BLaER1 treated with 17β-estradiol and CSF1 and Interleukin-3, amounts not matched to agents 10 nM and 100 nM (cell line): Measurements from ENCODE around the gene ABCA6.
A peak's percentile ranks its signal among the peaks of the same experiment; 100 is the strongest.

Experiments used
- H3K27ac ChIP-seq, 11 experiments: shearing (Covaris generic); formaldehyde crosslinking; 2 replicates each; pipeline ENCODE4 v1.8.1; 2022
- H3K27me3 ChIP-seq, 11 experiments: shearing (Covaris generic); formaldehyde crosslinking; 2 replicates each; pipeline ENCODE4 v1.8.1; 2022
- H3K36me3 ChIP-seq, 11 experiments: shearing (Covaris generic); formaldehyde crosslinking; 2 replicates each; pipeline ENCODE4 v1.8.1; 2022
- H3K4me1 ChIP-seq, 10 experiments: shearing (Covaris generic); formaldehyde crosslinking; 2 replicates each; pipeline ENCODE4 v1.8.1; 2022
- H3K4me2 ChIP-seq, 11 experiments: shearing (Covaris generic); formaldehyde crosslinking; 2 replicates each; pipeline ENCODE4 v1.8.1; 2022
- H3K4me3 ChIP-seq, 10 experiments: shearing (Covaris generic); formaldehyde crosslinking; 2 replicates each; pipeline ENCODE4 v1.8.1; 2022
- H3K9ac ChIP-seq, 11 experiments: shearing (Covaris generic); formaldehyde crosslinking; 2 replicates each; pipeline ENCODE4 v1.8.1; 2022
- H3K9me3 ChIP-seq, 11 experiments: shearing (Covaris generic); formaldehyde crosslinking; replicated peaks in 1 of 11; 2 replicates each; pipeline ENCODE4 v1.8.1; 2022
- H4K20me1 ChIP-seq, 11 experiments: shearing (Covaris generic); formaldehyde crosslinking; 2 replicates each; pipeline ENCODE4 v1.8.1; 2022
- Cebpa-rat ChIP-seq, 11 experiments: shearing (Covaris generic); IDR thresholded peaks; 2 replicates each; pipeline ENCODE4 v1.8.1; 2022

Gene ABCA6, protein sequence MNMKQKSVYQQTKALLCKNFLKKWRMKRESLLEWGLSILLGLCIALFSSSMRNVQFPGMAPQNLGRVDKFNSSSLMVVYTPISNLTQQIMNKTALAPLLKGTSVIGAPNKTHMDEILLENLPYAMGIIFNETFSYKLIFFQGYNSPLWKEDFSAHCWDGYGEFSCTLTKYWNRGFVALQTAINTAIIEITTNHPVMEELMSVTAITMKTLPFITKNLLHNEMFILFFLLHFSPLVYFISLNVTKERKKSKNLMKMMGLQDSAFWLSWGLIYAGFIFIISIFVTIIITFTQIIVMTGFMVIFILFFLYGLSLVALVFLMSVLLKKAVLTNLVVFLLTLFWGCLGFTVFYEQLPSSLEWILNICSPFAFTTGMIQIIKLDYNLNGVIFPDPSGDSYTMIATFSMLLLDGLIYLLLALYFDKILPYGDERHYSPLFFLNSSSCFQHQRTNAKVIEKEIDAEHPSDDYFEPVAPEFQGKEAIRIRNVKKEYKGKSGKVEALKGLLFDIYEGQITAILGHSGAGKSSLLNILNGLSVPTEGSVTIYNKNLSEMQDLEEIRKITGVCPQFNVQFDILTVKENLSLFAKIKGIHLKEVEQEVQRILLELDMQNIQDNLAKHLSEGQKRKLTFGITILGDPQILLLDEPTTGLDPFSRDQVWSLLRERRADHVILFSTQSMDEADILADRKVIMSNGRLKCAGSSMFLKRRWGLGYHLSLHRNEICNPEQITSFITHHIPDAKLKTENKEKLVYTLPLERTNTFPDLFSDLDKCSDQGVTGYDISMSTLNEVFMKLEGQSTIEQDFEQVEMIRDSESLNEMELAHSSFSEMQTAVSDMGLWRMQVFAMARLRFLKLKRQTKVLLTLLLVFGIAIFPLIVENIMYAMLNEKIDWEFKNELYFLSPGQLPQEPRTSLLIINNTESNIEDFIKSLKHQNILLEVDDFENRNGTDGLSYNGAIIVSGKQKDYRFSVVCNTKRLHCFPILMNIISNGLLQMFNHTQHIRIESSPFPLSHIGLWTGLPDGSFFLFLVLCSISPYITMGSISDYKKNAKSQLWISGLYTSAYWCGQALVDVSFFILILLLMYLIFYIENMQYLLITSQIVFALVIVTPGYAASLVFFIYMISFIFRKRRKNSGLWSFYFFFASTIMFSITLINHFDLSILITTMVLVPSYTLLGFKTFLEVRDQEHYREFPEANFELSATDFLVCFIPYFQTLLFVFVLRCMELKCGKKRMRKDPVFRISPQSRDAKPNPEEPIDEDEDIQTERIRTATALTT (N-terminal part only)

GRCh38 chr17:69141431-69142174 is at the start of gene ABCA6:
Gene ABCA6, minus strand, starts transcription at chr17:69141895. Its CDS starts 1,192 bp downstream, at chr17:69140703.
- Histone ChIP-seq H3K4me2 (peak within 1 kb of the TSS in 3 of 11 experiments; percentile 8 to 39 (median 36); a peak in 5 of 22 replicates), H3K4me1 (peaks cover 0 to 46% (median 0%) of the 10 kb centered on the region in 10 experiments; a peak in 5 of 20 replicates), H3K27me3 (no peaks in the 10 kb centered on the region), H3K9me3 (peaks cover 0 to 16% (median 5%) of the 10 kb centered on the region in 11 experiments; a peak in 7 of 22 replicates), H3K27ac (peak within 1 kb of the TSS in 3 of 11 experiments; percentile 8 to 56 (median 25); a peak in 4 of 22 replicates), H3K9ac (0 out of 22 replicates have a peak within 1 kb of the TSS, but pooled peaks of 1 of the 11 experiments have one; percentile 36), H3K36me3 (0 out of 22 replicates have a peak, but pooled peaks cover 0 to 5% (median 0%) of the 10 kb centered on the region in 11 experiments), H4K20me1 (no peaks in the 10 kb centered on the region), H3K4me3 (no peak within 1 kb of the TSS)
- TF ChIP-seq Cebpa-rat (IDR thresholded peaks at IDR 0.05) = no peak

DNA sequence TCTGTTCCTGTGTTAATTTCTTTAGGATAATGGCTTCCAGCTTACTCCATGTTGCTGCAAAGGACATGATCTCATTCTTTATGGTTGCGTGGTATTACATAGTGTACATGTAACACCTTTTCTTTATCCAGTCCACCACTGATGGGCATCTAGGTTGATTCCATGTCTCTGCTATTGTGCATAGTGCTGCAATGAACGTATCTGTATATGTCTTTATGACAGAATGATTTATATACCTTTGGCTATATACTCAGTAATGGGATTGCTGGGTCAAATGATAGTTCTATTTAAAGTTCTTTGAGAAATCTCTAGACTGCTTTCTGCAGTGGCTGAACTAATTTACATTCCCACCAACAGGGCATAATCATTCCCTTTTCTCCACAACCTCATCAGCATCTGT is 47.1 kb upstream of the ABCA6 start:
- Histone ChIP-seq H3K4me3 (no peak overlapping the region), H3K27me3 (no peaks in the 10 kb centered on the region), H3K9me3 (no peaks in the 10 kb centered on the region), H3K4me1 (peaks cover 3 to 16% (median 4%) of the 10 kb centered on the region in 10 experiments), H4K20me1 (no peaks in the 10 kb centered on the region), H3K4me2 (no peak overlapping the region), H3K27ac (no peak overlapping the region), H3K36me3 (no peaks in the 10 kb centered on the region), H3K9ac (no peak overlapping the region)
- TF ChIP-seq Cebpa-rat (IDR thresholded peaks at IDR 0.05) = no peak

GRCh38 chr17:69188064-69188463 is 46.4 kb upstream of the ABCA6 start:
- no peak for TF ChIP-seq Cebpa-rat (IDR thresholded peaks at IDR 0.05)
- H3K4me2 ChIP-seq = no peak overlapping the region
- no peak overlapping the region for H3K27ac ChIP-seq
- peaks cover 10 to 18% (median 12%) of the 10 kb centered on the region in 10 experiments for H3K4me1 ChIP-seq
- H3K36me3 ChIP-seq = no peaks in the 10 kb centered on the region
- H3K9ac ChIP-seq = no peak overlapping the region
- H3K4me3 ChIP-seq = no peak overlapping the region
- no peaks in the 10 kb centered on the region for H4K20me1 ChIP-seq
- no peaks in the 10 kb centered on the region for H3K27me3 ChIP-seq
- no peaks in the 10 kb centered on the region; a peak in 1 of 22 replicates for H3K9me3 ChIP-seq

DNA sequence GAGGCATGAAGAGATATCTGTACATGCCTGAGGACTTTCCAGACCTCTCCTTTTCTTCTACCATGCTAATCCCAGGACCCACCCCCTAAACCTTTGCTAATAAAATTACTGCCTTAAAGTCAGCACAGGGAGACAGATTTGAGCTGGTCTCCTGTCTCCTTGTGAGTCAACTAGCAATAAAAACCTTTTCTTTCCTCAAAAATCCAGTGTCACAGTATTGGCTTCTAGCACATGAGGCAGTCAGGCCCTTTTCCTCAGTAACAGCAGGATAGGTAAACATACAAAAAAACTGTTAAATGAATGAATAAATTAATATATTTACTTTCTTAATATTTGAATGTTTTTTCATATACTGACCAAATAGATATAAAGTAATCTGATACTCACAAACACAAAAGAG is 45.6 kb upstream of the ABCA6 start:
- Histone ChIP-seq H3K9me3 (no peaks in the 10 kb centered on the region; a peak in 1 of 22 replicates), H3K27me3 (no peaks in the 10 kb centered on the region), H3K36me3 (no peaks in the 10 kb centered on the region), H3K4me1 (peaks cover 11 to 13% (median 12%) of the 10 kb centered on the region in 10 experiments; a peak in 19 of 20 replicates), H3K4me3 (no peak overlapping the region), H4K20me1 (no peaks in the 10 kb centered on the region), H3K9ac (no peak overlapping the region), H3K4me2 (no peak overlapping the region), H3K27ac (no peak overlapping the region)
- no peak for TF ChIP-seq Cebpa-rat (IDR thresholded peaks at IDR 0.05)

GRCh38 chr17:69179227-69179952 is 37.7 kb upstream of the ABCA6 start:
- no peak for TF ChIP-seq Cebpa-rat (IDR thresholded peaks at IDR 0.05)
- no peaks in the 10 kb centered on the region for H3K27me3 ChIP-seq
- no peak overlapping the region for H3K4me3 ChIP-seq
- H3K9me3 ChIP-seq = no peaks in the 10 kb centered on the region; a peak in 1 of 22 replicates
- H3K36me3 ChIP-seq = no peaks in the 10 kb centered on the region
- peak overlapping the region; percentile 43 to 89 (median 68) for H3K4me2 ChIP-seq
- H4K20me1 ChIP-seq = no peaks in the 10 kb centered on the region
- H3K4me1 ChIP-seq = peaks cover 24 to 80% (median 49%) of the 10 kb centered on the region in 10 experiments
- no peak overlapping the region for H3K9ac ChIP-seq
- H3K27ac ChIP-seq = peak overlapping the region in 6 of 11 experiments; percentile 1 to 61 (median 35); a peak in 8 of 22 replicates

GRCh38 chr17:69176457-69176795 is 34.7 kb upstream of the ABCA6 start:
- no peaks in the 10 kb centered on the region for H3K9me3 ChIP-seq
- peaks cover 12 to 98% (median 37%) of the 10 kb centered on the region in 10 experiments for H3K4me1 ChIP-seq
- TF ChIP-seq Cebpa-rat (IDR thresholded peaks at IDR 0.05) = no peak
- no peak overlapping the region for H3K4me3 ChIP-seq
- H3K4me2 ChIP-seq = peak overlapping the region in 6 of 11 experiments; percentile 60 to 87 (median 72); a peak in 12 of 22 replicates
- no peaks in the 10 kb centered on the region for H3K27me3 ChIP-seq
- H3K27ac ChIP-seq = peak overlapping the region in 6 of 11 experiments; percentile 44 to 94 (median 78); a peak in 10 of 22 replicates
- no peaks in the 10 kb centered on the region for H3K36me3 ChIP-seq
- no peaks in the 10 kb centered on the region for H4K20me1 ChIP-seq
- peak overlapping the region in 4 of 11 experiments; percentile 46 to 69 (median 49); a peak in 6 of 22 replicates for H3K9ac ChIP-seq

- Histone ChIP-seq H4K20me1 (no peaks in the 10 kb centered on the region), H3K27ac (peak overlapping the region in 7 of 11 experiments; percentile 9 to 94 (median 75); a peak in 11 of 22 replicates), H3K4me2 (peak overlapping the region in 8 of 11 experiments; percentile 25 to 87 (median 67); a peak in 16 of 22 replicates), H3K4me3 (no peak overlapping the region), H3K4me1 (peaks cover 12 to 98% (median 39%) of the 10 kb centered on the region in 10 experiments), H3K36me3 (no peaks in the 10 kb centered on the region), H3K9me3 (no peaks in the 10 kb centered on the region), H3K9ac (peak overlapping the region in 4 of 11 experiments; percentile 46 to 69 (median 49); a peak in 7 of 22 replicates), H3K27me3 (no peaks in the 10 kb centered on the region)
- TF ChIP-seq Cebpa-rat (IDR thresholded peaks at IDR 0.05) = peak in 1 of 11 experiments; percentile 46; a peak in 2 of 22 replicates
Observed at GRCh38 chr17:69175625-69176456, 34.1 kb upstream of the ABCA6 start.
